Heart right ventricle (tissue), 16 donors: ENCODE measurements around the gene PPP1R7. TPM values are rescaled to one million over a fixed set of nuclear protein-coding genes. Genes with fewer than 3 reads are reported as not detected.

Experiments used
- ATAC-seq, 8 donors: fragments of 200-7000 bp; cut with Tn5 transposase; one replicate each; pipeline ENCODE4 v1.9.1; 2020; ENCODE audit warnings: mild to moderate bottlenecking in 8 of 8, moderate library complexity in 8 of 8, moderate number of reproducible peaks in 1 of 8
- DNase-seq, 2 donors: peaks; one replicate each; pipeline ENCODE4 v3.0.0-alpha.2; 2020
- H3K27ac ChIP-seq, 10 donors: fragments of 200-600 bp; sonication (generic) in 2 of 10; one replicate each; pipeline versions ENCODE4 v1.5.0 to v1.8.0; 2020 to 2022; ENCODE audit warnings: mild to moderate bottlenecking in 3 of 10
- H3K27me3 ChIP-seq, 7 donors: fragments of 200-600 bp; one replicate each; pipeline ENCODE4 v1.8.0; 2021 to 2022; ENCODE audit warnings: mild to moderate bottlenecking in 2 of 7
- H3K36me3 ChIP-seq, 9 donors: fragments of 200-600 bp; sonication (generic) in 1 of 9; one replicate each; pipeline versions ENCODE4 v1.5.0 to v1.8.0; 2020 to 2022; ENCODE audit warnings: mild to moderate bottlenecking in 2 of 9
- H3K4me1 ChIP-seq, 9 donors: fragments of 200-600 bp; sonication (generic) in 1 of 9; one replicate each; pipeline versions ENCODE4 v1.5.0 to v1.8.0; 2020 to 2022; ENCODE audit warnings: mild to moderate bottlenecking in 4 of 9
- H3K4me3 ChIP-seq, 10 donors: fragments of 200-600 bp; sonication (generic) in 2 of 10; one replicate each; pipeline versions ENCODE4 v1.5.0 to v1.8.0; 2020 to 2022; ENCODE audit warnings: mild to moderate bottlenecking in 7 of 10, moderate library complexity in 2 of 10
- H3K9me3 ChIP-seq, 11 donors: fragments of 200-600 bp in 10 of 11; sonication (generic) in 2 of 11; one replicate each; pipeline versions ENCODE4 v1.5.0 to v1.8.0; 2013 to 2022; ENCODE audit warnings: mild to moderate bottlenecking in 2 of 11, control low read depth in 1 of 11, moderate library complexity in 1 of 11
- CTCF ChIP-seq, 9 donors: fragments of 200-600 bp; sonication (generic) in 2 of 9; IDR thresholded peaks; one replicate each; pipeline versions ENCODE4 v1.5.0 to v1.8.0; 2021 to 2022; ENCODE audit warnings: antibody characterized with exemption in 9 of 9, mild to moderate bottlenecking in 5 of 9, moderate library complexity in 1 of 9
- WGBS, 2 donors: extraction: QIAGEN DNeasy Blood & Tissue Kit; methylation state at CpG; one replicate each; pipeline ENCODE4 v1.1.7; 2013; ENCODE audit warnings: inconsistent platforms in 1 of 2; 5-methylcytosine and 5-hydroxymethylcytosine counted together
- intact Hi-C, 10 donors: fragments of 100-400 bp; cut with DNase I; formaldehyde crosslinking; loops; one replicate each; pipeline versions ENCODE4 v1.11.1 to v1.14.2; 2022
- polyA plus RNA-seq, 2 donors: library from polyadenylated mRNA; stranded (reverse); fragments of 200-250 nt; gene quantifications; one replicate each; pipeline ENCODE4 v1.2.3, GENCODE V29; 2013
- total RNA-seq, 10 donors: library from RNA; stranded (reverse); fragmentation: NEBNext Ultra II Directional in 3 of 10; extraction: Animal tissue kit (Norgen Biotek cat#: 25700) in 3 of 10; gene quantifications; one replicate each; pipeline versions ENCODE4 v1.2.1 to v1.2.4, GENCODE V29; 2021 to 2023
- donor health status: Arrhythmogenic right ventricular cardiomyopathy.
- donor health status: ischemic (EF 13 %, LVEDD 7.1; RV severe dilation, severe dysfunction).
- donor health status: healthy with polysubstance abuse.
- donor health status: DM: no; HTN: yes; CAD: no.
- donor health status: DM: no; HTN: no; CAD: no.
- donor health status: ischemic (EF 25% LVEDD 6.9; RV normal size, moderate dysfunction).
- donor health status: ischemic (EF 25% LVEDD 5.7; RV mildly dilated, moderate dysfunction).
- donor health status: healthy.
- donor health status: DM: yes; HTN: yes; CAD: no.
- donor health status: Ischemic cardiomyopathy.
- donor health status: ischemic (EF 35%, LVEDD 5.7; RV mildly dilated, moderate dysfunction).
- donor health status: nonischemic (EF 11% LVEDD 7.7; RV severe dilation, severe dysfunction).
- donor health status: DM: yes; HTN: yes; CAD: no.
- donor health status: PGD.
- donor health status: ischemic (EF 29% LVEDD 5.4; RV normal size, mild dysfunction).
- donor health status: nonischemic (EF 23%, LVEDD 6.1; RV moderate dilation, normal function).

PPP1R7 gene
- total and polyA plus RNA-seq, 12 donors, result 64.1 to 91.3 (median 77.3) TPM

GRCh38 chr2:241197947-241198346 lies 47.7 kb downstream of the PPP1R7 start:
- no peak for DNase-seq
- 94% methylated on average over 6 of the region's 6 CpGs for WGBS, 2 donors

GRCh38 chr2:241198381-241199279 lies 48.4 kb downstream of the PPP1R7 start:
- no peak for DNase-seq
- Histone ChIP-seq H3K27me3 (no peaks in the 10 kb centered on the region), H3K4me3 (no peak overlapping the region), H3K36me3 (no peaks in the 10 kb centered on the region), H3K4me1 (no peaks in the 10 kb centered on the region), H3K9me3 (no peaks in the 10 kb centered on the region), H3K27ac (no peak overlapping the region)
- TF ChIP-seq CTCF (IDR thresholded peaks at IDR 0.05), result no peak
- 79 to 81% methylated on average over 27 of the region's 27 CpGs for WGBS, 2 donors
- ATAC-seq, result no peak
- intact Hi-C loops, result no loop called here

More at GRCh38 chr2:241197947-241198346, 47.7 kb downstream of the PPP1R7 start:
- intact Hi-C loops, result no loop called here
- no peaks in the 10 kb centered on the region for H3K4me1 ChIP-seq
- H3K36me3 ChIP-seq, result no peaks in the 10 kb centered on the region
- TF ChIP-seq CTCF (IDR thresholded peaks at IDR 0.05), result no peak
- H3K27ac ChIP-seq, result no peak overlapping the region
- no peak overlapping the region for H3K4me3 ChIP-seq
- no peak for ATAC-seq
- no peaks in the 10 kb centered on the region for H3K9me3 ChIP-seq
- H3K27me3 ChIP-seq, result no peaks in the 10 kb centered on the region

- H3K4me1 ChIP-seq, result no peaks in the 10 kb centered on the region
- DNase-seq (no peak), ATAC-seq (no peak)
- H3K36me3 ChIP-seq, result no peaks in the 10 kb centered on the region
- intact Hi-C loops, result no loop called here
- no peaks in the 10 kb centered on the region for H3K9me3 ChIP-seq
- no peak overlapping the region for H3K27ac ChIP-seq
- no peak for TF ChIP-seq CTCF (IDR thresholded peaks at IDR 0.05)
- H3K4me3 ChIP-seq, result no peak overlapping the region
- 84 to 87% methylated on average over 16 of the region's 16 CpGs for WGBS, 2 donors
- H3K27me3 ChIP-seq, result no peaks in the 10 kb centered on the region
Measured at GRCh38 chr2:241199286-241199685, 49.0 kb downstream of the PPP1R7 start.

- no peaks in the 10 kb centered on the region for H3K27me3 ChIP-seq
- TF ChIP-seq CTCF (IDR thresholded peaks at IDR 0.05), result no peak
Measured at GRCh38 chr2:241199897-241200821, 49.9 kb downstream of the PPP1R7 start.

More at GRCh38 chr2:241199897-241200821, 49.9 kb downstream of the PPP1R7 start:
- no peak for DNase-seq
- no peaks in the 10 kb centered on the region for H3K36me3 ChIP-seq
- ATAC-seq, result no peak
- H3K9me3 ChIP-seq, result no peaks in the 10 kb centered on the region
- H3K27ac ChIP-seq, result no peak overlapping the region
- H3K4me1 ChIP-seq, result no peaks in the 10 kb centered on the region
- 82 to 85% methylated on average over 42 of the region's 42 CpGs for WGBS, 2 donors
- no peak overlapping the region for H3K4me3 ChIP-seq
- intact Hi-C loops, result no loop called here
